ENCODE results near the gene LSR.

GRCh38 chr19:35314031-35314430, 65.2 kb downstream of the LSR start:
- TF ChIP-seq CTCF (conservative IDR thresholded peaks at IDR 0.05; ENCODE audit: low read depth in 2 of 2) (no peak), CREB1 (CRISPR knock-in tag; IDR thresholded peaks at IDR 0.05; ENCODE audit: low read depth) (no peak), EZH2phosphoT487 (IDR thresholded peaks at IDR 0.05; ENCODE audit: unreplicated experiment) (no peak), EZH2 (IDR thresholded peaks at IDR 0.05; ENCODE audit: low read depth, unreplicated experiment) (no peak), POLR2AphosphoS5 (IDR thresholded peaks at IDR 0.05; ENCODE audit: low read depth) (no peak), NANOG (IDR thresholded peaks at IDR 0.05; ENCODE audit: borderline replicate concordance) (no peak), REST (IDR thresholded peaks at IDR 0.05; ENCODE audit: unreplicated experiment) (no peak), STAT1 (IDR thresholded peaks at IDR 0.05; ENCODE audit: unreplicated experiment) (no peak), ZNF331 (CRISPR knock-in tag; IDR thresholded peaks at IDR 0.05; ENCODE audit: low read depth) (no peak), ZNF114 (CRISPR knock-in tag; IDR thresholded peaks at IDR 0.05) (no peak), ETS1 (IDR thresholded peaks at IDR 0.05) (no peak)
